ENCODE results near the gene GRAMD2B. TPM values are rescaled to one million over a fixed set of nuclear protein-coding genes. Genes with fewer than 3 reads are reported as not detected.

GRAMD2B gene
- total RNA-seq, 1 experiment from 2014 or later = 7.2 TPM

GRCh38 chr5:126482591-126482990, 59.4 kb downstream of the GRAMD2B start:
- H3K4me1 ChIP-seq (ENCODE audit: control insufficient read depth in 1 of 2, insufficient read depth in 2 of 2, low read length in 2 of 2) = no peaks in the 10 kb centered on the region
- ChIA-PET CTCF (interaction anchor here (1.0 to 1.1 kb wide), 2 partner anchors 10 to 111 kb away, joined by 3 to 4 read pairs; no protein-coding TSS in a partner anchor), RAD21 (ENCODE audit: low non-redundant PET in 1 of 2, low total read pairs in 2 of 2, uncharacterized antibody in 2 of 2, unreplicated experiment in 2 of 2) (no interaction called here), POLR2A (no interaction called here)
- TF ChIP-seq EGR1 (IDR thresholded peaks at IDR 0.05; ENCODE audit: low read depth) (no peak), POLR2AphosphoS5 (IDR thresholded peaks at IDR 0.05; ENCODE audit: low read depth, low read length) (no peak), ELF1 (IDR thresholded peaks at IDR 0.05; ENCODE audit: borderline replicate concordance, low read depth) (no peak)
- H3K4me2 ChIP-seq (ENCODE audit: low read length) = no peak overlapping the region
- no TSS peak for BruUV-seq (replicated peaks)
- H3K4me3 ChIP-seq (replicated peaks in 1 of 2; ENCODE audit: low read depth in 1 of 2, low read length in 2 of 2) = no peak overlapping the region
- H3K27me3 ChIP-seq (ENCODE audit: insufficient read depth, low read length) = no peaks in the 10 kb centered on the region
- H4K20me1 ChIP-seq (ENCODE audit: insufficient read depth) = no peaks in the 10 kb centered on the region
- ATAC-seq (no peak), DNase-seq (ENCODE audit: low read depth, low spot score) (no peak)
- intact Hi-C loops (cut with micrococcal nuclease) = no loop called here
- H3K9me2 ChIP-seq (ENCODE audit: insufficient read depth) = no peaks in the 10 kb centered on the region
- H3K79me2 ChIP-seq (ENCODE audit: insufficient read depth, low read length) = no peaks in the 10 kb centered on the region
- H3K9ac ChIP-seq (ENCODE audit: low read length) = no peak overlapping the region
- H3K9me3 ChIP-seq (ENCODE audit: control insufficient read depth in 1 of 2, insufficient read depth in 1 of 2, low read depth in 1 of 2, low read length in 2 of 2) = no peaks in the 10 kb centered on the region
- H3K36me3 ChIP-seq (ENCODE audit: control insufficient read depth in 1 of 2, insufficient read depth in 2 of 2, low read length in 2 of 2) = peaks cover 8 to 18% of the 10 kb centered on the region in 2 experiments; a peak in 2 of 4 replicates
- H3K27ac ChIP-seq (ENCODE audit: low read depth, low read length) = no peak overlapping the region
- H2AFZ ChIP-seq (ENCODE audit: low read depth, low read length, poor library complexity, severe bottlenecking) = no peak overlapping the region

- H3K4me1 ChIP-seq (ENCODE audit: control insufficient read depth in 1 of 2, insufficient read depth in 2 of 2, low read length in 2 of 2) = no peaks in the 10 kb centered on the region
- H2AFZ ChIP-seq (ENCODE audit: low read depth, low read length, poor library complexity, severe bottlenecking) = no peak overlapping the region
- DNase-seq (ENCODE audit: low read depth, low spot score) (no peak), ATAC-seq (no peak)
- no peaks in the 10 kb centered on the region for H4K20me1 ChIP-seq (ENCODE audit: insufficient read depth)
- ChIA-PET POLR2A (no interaction called here), RAD21 (ENCODE audit: low non-redundant PET in 1 of 2, low total read pairs in 2 of 2, uncharacterized antibody in 2 of 2, unreplicated experiment in 2 of 2) (no interaction called here), CTCF (interaction anchor here (1.1 kb wide), 1 partner anchor 9 kb away, joined by 4 read pairs; no protein-coding TSS in a partner anchor)
- no peaks in the 10 kb centered on the region for H3K9me2 ChIP-seq (ENCODE audit: insufficient read depth)
- H3K4me2 ChIP-seq (ENCODE audit: low read length) = no peak overlapping the region
- intact Hi-C loops (cut with micrococcal nuclease) = no loop called here
- TF ChIP-seq CBX3 (IDR thresholded peaks at IDR 0.05; ENCODE audit: low read depth) (no peak), ZNF274 (IDR thresholded peaks at IDR 0.05; ENCODE audit: low read depth, low read length) (no peak)
- no peak overlapping the region for H3K27ac ChIP-seq (ENCODE audit: low read depth, low read length)
- no peaks in the 10 kb centered on the region for H3K9me3 ChIP-seq (ENCODE audit: control insufficient read depth in 1 of 2, insufficient read depth in 1 of 2, low read depth in 1 of 2, low read length in 2 of 2)
- no peaks in the 10 kb centered on the region for H3K27me3 ChIP-seq (ENCODE audit: insufficient read depth, low read length)
- no peak overlapping the region for H3K4me3 ChIP-seq (replicated peaks in 1 of 2; ENCODE audit: low read depth in 1 of 2, low read length in 2 of 2)
- peaks cover 8 to 18% of the 10 kb centered on the region in 2 experiments; a peak in 2 of 4 replicates for H3K36me3 ChIP-seq (ENCODE audit: control insufficient read depth in 1 of 2, insufficient read depth in 2 of 2, low read length in 2 of 2)
- H3K9ac ChIP-seq (ENCODE audit: low read length) = no peak overlapping the region
- BruUV-seq (replicated peaks) = no TSS peak
- H3K79me2 ChIP-seq (ENCODE audit: insufficient read depth, low read length) = no peaks in the 10 kb centered on the region
Observed at GRCh38 chr5:126483156-126483555, 59.9 kb downstream of the GRAMD2B start.
